ENCODE measurements around the gene CDH4.

The CDH4 gene

DNA sequence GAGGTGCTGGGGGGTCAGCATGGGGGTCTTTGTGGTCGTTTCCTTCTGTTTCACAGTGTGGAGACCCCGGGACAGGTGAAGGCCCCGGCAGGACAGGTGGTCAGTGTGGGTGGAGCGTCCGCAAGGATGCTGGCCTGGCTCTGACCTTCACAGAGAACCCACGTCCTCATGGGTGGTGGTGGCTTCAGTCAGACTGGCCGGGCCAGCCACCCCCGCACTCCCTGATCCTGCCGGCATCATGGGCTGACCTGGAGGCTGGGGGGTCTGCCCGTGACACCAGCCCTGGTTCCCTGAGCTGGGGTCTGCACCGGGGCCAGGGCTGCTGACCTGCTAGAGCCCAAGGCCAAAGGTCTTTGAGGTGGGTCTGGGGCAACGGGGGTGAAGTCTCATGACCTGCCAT lies 41.9 kb downstream of the CDH4 start:
- no peak overlapping the region for H3K4me2 ChIP-seq (ENCODE audit: low read depth, low read length, poor library complexity, severe bottlenecking)
- no peaks in the 10 kb centered on the region for H3K27me3 ChIP-seq (ENCODE audit: low read length)
- H3K9ac ChIP-seq (ENCODE audit: low read length), result no peak overlapping the region
- H4K20me1 ChIP-seq (ENCODE audit: low read depth, low read length), result no peaks in the 10 kb centered on the region
- no peaks in the 10 kb centered on the region for H3F3A ChIP-seq (ENCODE audit: insufficient read depth)
- H3K27ac ChIP-seq (ENCODE audit: low read depth, low read length), result no peak overlapping the region
- no peaks in the 10 kb centered on the region for H3K79me2 ChIP-seq (ENCODE audit: insufficient read depth, low read length)
- H3K9me2 ChIP-seq (replicated peaks; ENCODE audit: insufficient read depth, low read length), result no peaks in the 10 kb centered on the region
- H3K9me3 ChIP-seq (ENCODE audit: insufficient read depth, low read length), result no peaks in the 10 kb centered on the region
- TF ChIP-seq, protein P1, sequence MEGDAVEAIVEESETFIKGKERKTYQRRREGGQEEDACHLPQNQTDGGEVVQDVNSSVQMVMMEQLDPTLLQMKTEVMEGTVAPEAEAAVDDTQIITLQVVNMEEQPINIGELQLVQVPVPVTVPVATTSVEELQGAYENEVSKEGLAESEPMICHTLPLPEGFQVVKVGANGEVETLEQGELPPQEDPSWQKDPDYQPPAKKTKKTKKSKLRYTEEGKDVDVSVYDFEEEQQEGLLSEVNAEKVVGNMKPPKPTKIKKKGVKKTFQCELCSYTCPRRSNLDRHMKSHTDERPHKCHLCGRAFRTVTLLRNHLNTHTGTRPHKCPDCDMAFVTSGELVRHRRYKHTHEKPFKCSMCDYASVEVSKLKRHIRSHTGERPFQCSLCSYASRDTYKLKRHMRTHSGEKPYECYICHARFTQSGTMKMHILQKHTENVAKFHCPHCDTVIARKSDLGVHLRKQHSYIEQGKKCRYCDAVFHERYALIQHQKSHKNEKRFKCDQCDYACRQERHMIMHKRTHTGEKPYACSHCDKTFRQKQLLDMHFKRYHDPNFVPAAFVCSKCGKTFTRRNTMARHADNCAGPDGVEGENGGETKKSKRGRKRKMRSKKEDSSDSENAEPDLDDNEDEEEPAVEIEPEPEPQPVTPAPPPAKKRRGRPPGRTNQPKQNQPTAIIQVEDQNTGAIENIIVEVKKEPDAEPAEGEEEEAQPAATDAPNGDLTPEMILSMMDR (IDR thresholded peaks at IDR 0.05; ENCODE audit: insufficient read depth, low read length, poor library complexity, severe bottlenecking), result no peak
- TF ChIP-seq EZH2phosphoT487 (conservative IDR thresholded peaks at IDR 0.05; ENCODE audit: low read length), result no peak
- no peaks in the 10 kb centered on the region for H3K36me3 ChIP-seq (ENCODE audit: low read length)
- H3K4me3 ChIP-seq (ENCODE audit: insufficient read depth, low read length, poor library complexity, severe bottlenecking), result no peak overlapping the region
- H2AFZ ChIP-seq (ENCODE audit: low read depth, low read length, severe bottlenecking), result no peak overlapping the region

DNA sequence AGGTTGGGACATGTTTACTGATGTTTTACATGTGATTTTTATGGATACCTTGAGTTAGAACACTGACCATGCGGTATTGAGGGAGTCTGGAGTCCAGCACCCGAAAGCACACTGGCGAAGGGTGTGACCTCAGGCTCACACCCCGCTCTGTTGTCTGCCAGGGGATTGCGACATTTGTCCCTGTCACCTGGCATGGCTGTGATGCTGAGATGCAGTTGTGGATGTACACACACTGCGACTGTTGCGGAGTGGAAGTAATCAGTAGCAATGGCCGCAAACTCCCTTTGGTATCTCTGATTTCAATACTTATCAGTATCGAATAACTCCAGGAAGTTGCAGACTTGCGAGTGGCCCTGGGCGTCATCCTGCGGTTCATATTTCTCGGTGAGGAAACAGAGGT lies 43.2 kb downstream of the CDH4 start:
- no peaks in the 10 kb centered on the region for H3K27me3 ChIP-seq (ENCODE audit: low read length)
- no peak for TF ChIP-seq EZH2phosphoT487 (conservative IDR thresholded peaks at IDR 0.05; ENCODE audit: low read length)
- TF ChIP-seq, protein P1 (IDR thresholded peaks at IDR 0.05; ENCODE audit: insufficient read depth, low read length, poor library complexity, severe bottlenecking), result no peak
- H3K36me3 ChIP-seq (ENCODE audit: low read length), result no peaks in the 10 kb centered on the region
- H3K27ac ChIP-seq (ENCODE audit: low read depth, low read length), result no peak overlapping the region
- H3K4me2 ChIP-seq (ENCODE audit: low read depth, low read length, poor library complexity, severe bottlenecking), result no peak overlapping the region
- H3K9me3 ChIP-seq (ENCODE audit: insufficient read depth, low read length), result no peaks in the 10 kb centered on the region
- no peaks in the 10 kb centered on the region for H4K20me1 ChIP-seq (ENCODE audit: low read depth, low read length)
- no peak overlapping the region for H3K4me3 ChIP-seq (ENCODE audit: insufficient read depth, low read length, poor library complexity, severe bottlenecking)
- no peak overlapping the region for H3K9ac ChIP-seq (ENCODE audit: low read length)
- no peaks in the 10 kb centered on the region for H3K9me2 ChIP-seq (replicated peaks; ENCODE audit: insufficient read depth, low read length)
- no peaks in the 10 kb centered on the region for H3K79me2 ChIP-seq (ENCODE audit: insufficient read depth, low read length)
- H2AFZ ChIP-seq (ENCODE audit: low read depth, low read length, severe bottlenecking), result no peak overlapping the region
- no peaks in the 10 kb centered on the region for H3F3A ChIP-seq (ENCODE audit: insufficient read depth)

DNA sequence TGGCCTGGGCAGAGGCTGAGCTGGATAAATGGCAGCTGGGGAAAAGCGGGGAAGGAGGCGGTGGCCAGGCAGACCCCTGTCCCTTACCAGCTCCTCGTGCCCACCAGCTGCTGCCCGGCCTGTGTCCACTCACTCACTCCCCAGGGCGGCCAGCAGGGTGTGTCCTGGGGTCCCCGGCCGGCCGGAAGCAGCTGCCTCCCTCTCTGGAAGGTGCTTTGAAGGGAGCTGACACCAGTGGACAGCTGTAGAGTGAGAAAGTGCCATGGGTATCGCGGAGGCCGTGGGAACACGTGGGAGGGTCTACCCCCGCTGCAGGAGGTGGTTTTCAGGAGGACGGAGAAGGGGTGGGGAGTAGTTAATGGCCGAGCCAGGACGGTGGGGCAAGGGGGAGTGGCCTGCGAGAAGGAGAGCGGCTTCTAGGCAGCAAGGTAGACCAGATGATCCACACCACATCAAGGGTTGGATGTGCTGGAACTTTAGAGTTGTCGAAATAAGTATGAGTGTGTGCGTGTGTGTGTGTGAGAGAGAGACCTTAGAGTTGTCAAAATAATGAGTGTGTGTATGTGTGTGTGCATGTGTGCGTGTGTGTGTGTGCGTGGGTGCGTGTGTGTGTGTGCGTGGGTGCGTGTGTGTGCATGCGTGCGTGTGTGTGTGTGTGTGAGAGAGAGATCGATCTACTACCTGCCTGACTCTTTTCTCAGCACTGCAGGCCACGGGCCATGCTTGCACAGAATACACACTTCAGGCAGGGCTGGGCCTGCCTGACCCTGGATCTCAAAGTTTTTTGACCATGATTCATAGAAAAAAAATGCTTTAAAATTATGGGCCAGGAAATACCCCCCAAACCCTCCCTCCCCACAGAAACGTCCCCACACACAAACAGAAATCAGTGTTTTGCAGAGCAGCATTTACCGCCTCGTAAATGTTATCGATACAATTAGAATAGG lies 43.9 kb downstream of the CDH4 start:
- no peaks in the 10 kb centered on the region for H3K36me3 ChIP-seq (ENCODE audit: low read length)
- no peaks in the 10 kb centered on the region for H3K27me3 ChIP-seq (ENCODE audit: low read length)
- no peaks in the 10 kb centered on the region for H4K20me1 ChIP-seq (ENCODE audit: low read depth, low read length)
- no peaks in the 10 kb centered on the region for H3F3A ChIP-seq (ENCODE audit: insufficient read depth)
- no peak overlapping the region for H2AFZ ChIP-seq (ENCODE audit: low read depth, low read length, severe bottlenecking)
- H3K4me2 ChIP-seq (ENCODE audit: low read depth, low read length, poor library complexity, severe bottlenecking), result no peak overlapping the region
- H3K9me2 ChIP-seq (replicated peaks; ENCODE audit: insufficient read depth, low read length), result no peaks in the 10 kb centered on the region
- no peak overlapping the region for H3K9ac ChIP-seq (ENCODE audit: low read length)
- H3K9me3 ChIP-seq (ENCODE audit: insufficient read depth, low read length), result no peaks in the 10 kb centered on the region
- TF ChIP-seq, protein P1 (IDR thresholded peaks at IDR 0.05; ENCODE audit: insufficient read depth, low read length, poor library complexity, severe bottlenecking), result no peak
- no peak for TF ChIP-seq EZH2phosphoT487 (conservative IDR thresholded peaks at IDR 0.05; ENCODE audit: low read length)
- no peak overlapping the region for H3K27ac ChIP-seq (ENCODE audit: low read depth, low read length)
- no peak overlapping the region for H3K4me3 ChIP-seq (ENCODE audit: insufficient read depth, low read length, poor library complexity, severe bottlenecking)
- H3K79me2 ChIP-seq (ENCODE audit: insufficient read depth, low read length), result no peaks in the 10 kb centered on the region
